GM10248 (cell line): Measurements from ENCODE around the gene GLT8D2.

Experiments
- CTCF ChIA-PET: fragments of 300-600 bp; sonication (Branson Sonifier 250); formaldehyde crosslinking; extraction: SDS; loops from one replicate; lab custom pipeline; 2021; ENCODE audit warnings: antibody characterized with exemption; lab: Yijun Ruan, JAX
- POLR2A ChIA-PET: fragments of 350-650 bp; sonication (Branson Sonifier 250); formaldehyde crosslinking; extraction: SDS; loops from one replicate; lab custom pipeline; 2020; ENCODE audit warnings: antibody characterized with exemption; lab: Yijun Ruan, JAX
- DNase-seq: peaks from one replicate; pipeline ENCODE4 v3.0.0; 2012; ENCODE audit errors: extremely low spot score
- CTCF ChIP-seq: IDR thresholded peaks from 2 replicates; pipeline ENCODE4 v1.5.1; 2012; ENCODE audit warnings: mild to moderate bottlenecking, low read depth; ENCODE audit errors: extremely low read depth, missing control alignments, control extremely low read depth

Gene GLT8D2

DNA sequence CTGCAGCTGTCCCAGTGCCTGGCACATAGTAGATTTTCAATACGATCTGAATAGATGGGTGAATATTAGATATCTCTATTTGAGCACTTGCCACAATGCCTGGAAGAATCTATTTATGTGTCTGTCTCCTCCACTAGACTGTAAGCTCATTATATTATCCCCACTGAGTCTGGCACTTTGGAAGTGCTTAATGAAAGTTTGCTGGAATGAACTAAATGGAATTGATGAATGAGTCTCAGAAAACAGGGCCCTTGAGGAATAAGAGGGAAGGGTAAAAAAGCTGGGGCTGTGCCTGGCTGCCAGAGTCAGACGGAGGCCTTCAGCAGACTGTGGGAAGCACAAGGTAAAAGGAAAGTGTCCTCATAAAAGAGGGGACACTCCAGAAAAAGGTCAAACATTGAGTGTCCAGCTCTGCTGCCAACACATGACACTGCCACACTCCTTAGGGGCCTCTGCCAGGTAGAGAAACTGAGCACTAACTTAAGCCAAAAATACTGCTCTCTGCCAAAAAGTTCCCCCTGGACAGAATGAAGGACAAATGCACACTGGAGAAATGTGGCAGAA, 39.3 kb downstream of the GLT8D2 start:
- CTCF ChIA-PET, result no interaction called here
- no peak for DNase-seq
- POLR2A ChIA-PET, result interaction anchor here (0.6 kb wide), 1 partner anchor 280 kb away, joined by 3 read pairs; no protein-coding TSS in a partner anchor
- no peak for TF ChIP-seq CTCF

GRCh38 chr12:104010121-104010520, 39.9 kb downstream of the GLT8D2 start:
- no peak for TF ChIP-seq CTCF
- ChIA-PET CTCF (no interaction called here), POLR2A (no interaction called here)
- no peak for DNase-seq

DNA sequence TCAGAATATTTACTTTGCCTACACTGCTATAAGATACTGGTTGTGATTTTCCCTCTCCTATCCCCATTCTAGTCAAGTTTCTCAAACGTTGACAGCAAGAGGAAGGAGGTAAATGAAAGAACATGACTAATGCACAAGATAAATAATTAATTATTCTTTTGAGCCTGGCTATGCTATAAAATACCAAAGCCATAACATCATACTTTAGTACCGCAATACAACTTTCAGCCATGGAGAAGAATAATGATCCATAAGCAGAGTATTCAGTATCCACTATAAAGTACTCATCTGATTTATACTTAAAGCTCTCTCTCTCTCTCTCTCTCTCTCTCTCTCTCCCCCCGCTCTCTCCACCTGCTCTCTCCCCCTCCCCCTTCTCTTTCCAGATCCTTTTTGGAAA, 43.1 kb downstream of the GLT8D2 start:
- CTCF ChIA-PET, result no interaction called here
- TF ChIP-seq CTCF, result no peak
- POLR2A ChIA-PET, result no interaction called here
- no peak for DNase-seq

DNA sequence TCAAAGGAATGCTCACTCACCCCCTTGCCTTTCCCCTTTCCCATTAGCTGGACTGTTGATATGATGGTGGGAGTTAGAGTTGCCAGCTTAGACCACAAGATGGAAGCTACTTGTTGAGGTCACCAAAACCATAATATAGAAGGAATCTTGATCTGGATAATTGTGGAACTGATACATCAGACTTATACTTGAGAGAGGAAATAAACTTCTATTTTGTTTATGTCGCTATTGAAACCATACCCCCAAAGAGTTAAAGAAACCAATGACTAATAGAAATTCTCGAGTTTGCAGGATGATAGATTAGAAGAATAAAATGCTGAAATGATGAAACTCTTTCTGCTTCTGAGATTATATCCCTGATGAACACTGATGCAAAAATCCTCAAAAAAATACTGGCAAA, 46.4 kb downstream of the GLT8D2 start:
- no peak for TF ChIP-seq CTCF
- ChIA-PET POLR2A (no interaction called here), CTCF (interaction anchor here (0.9 to 1.3 kb wide), 2 partner anchors 10 to 57 kb away, joined by 3 to 4 read pairs; no protein-coding TSS in a partner anchor)
- DNase-seq, result no peak

DNA sequence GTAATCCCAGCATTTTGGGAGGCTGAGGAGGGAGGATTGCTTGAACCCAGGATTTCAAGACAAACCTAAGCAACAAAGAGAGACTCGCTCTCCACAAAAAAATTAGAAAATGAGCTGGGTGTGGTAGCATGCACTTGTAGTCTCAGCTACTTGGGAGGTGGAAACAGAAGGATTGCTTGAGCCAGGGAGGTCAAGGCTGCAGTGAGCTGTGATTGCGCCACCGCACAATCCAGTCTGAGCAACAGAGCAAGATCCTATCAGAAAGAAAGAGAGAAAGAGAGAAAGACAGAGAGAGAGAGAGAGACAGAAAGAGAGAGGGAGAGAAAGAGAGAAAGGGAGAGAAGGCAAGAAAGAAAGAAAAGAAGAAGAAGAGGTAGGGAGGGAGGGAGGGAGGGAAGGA, 47.3 kb downstream of the GLT8D2 start:
- DNase-seq, result no peak
- CTCF ChIA-PET, result interaction anchor here (0.9 to 1.3 kb wide), 2 partner anchors 11 to 58 kb away, joined by 3 to 4 read pairs; no protein-coding TSS in a partner anchor
- POLR2A ChIA-PET, result no interaction called here
- TF ChIP-seq CTCF, result no peak

DNA sequence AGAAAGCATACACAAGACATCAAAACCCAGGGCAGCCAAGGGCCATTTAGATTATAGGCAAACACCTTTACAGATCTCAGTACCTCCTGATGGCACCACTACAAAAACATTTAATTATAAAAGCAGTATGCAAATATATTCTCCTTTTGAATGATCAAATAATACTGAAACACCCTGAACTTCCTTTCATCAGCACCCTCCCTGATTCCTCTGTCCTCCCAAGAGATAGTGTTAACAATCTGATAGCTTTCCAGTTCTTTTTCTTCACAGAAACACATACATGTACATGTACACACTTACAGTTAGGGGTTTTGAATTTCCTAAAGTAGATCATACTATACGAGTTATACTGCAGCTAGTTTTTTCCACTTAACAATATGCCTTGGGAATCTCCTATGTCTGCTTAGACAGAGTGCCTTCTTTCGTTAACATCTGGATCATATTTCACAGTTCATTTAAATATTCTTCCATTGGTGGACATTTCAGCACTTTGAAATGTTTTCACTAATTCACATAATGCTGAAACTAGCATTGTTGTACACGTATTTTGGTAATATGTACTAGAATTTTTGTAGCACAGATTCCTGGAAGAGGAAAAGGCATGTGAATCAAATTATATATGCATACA, 49.1 kb downstream of the GLT8D2 start:
- TF ChIP-seq CTCF, result no peak
- ChIA-PET POLR2A (no interaction called here), CTCF (no interaction called here)
- no peak for DNase-seq
